Natural killer cell (primary cell): ENCODE results near the gene TEP1. TPM values are rescaled to one million over a fixed set of nuclear protein-coding genes. Genes with fewer than 3 reads are reported as not detected.

Source experiments
- ATAC-seq, 3 donors: fragments of 150-1000 bp in 2 of 3; fragments of 200-7000 bp in 1 of 3; cut with Tn5 transposase; 1 replicate in 1 of 3; 2 replicates in 2 of 3; pipeline ENCODE4 v1.10.0; 2021; ENCODE audit warnings: mild to moderate bottlenecking in 2 of 3, moderate library complexity in 2 of 3
- DNase-seq, 2 donors: peaks; one replicate each; pipeline versions ENCODE4 v3.0.0 to v3.0.0-alpha.2; 2013 to 2021; ENCODE audit warnings: mixed read lengths in 1 of 2
- H3K27ac ChIP-seq: one replicate; pipeline ENCODE4 v1.5.1; 2013; ENCODE audit warnings: mild to moderate bottlenecking, low read length
- H3K27me3 ChIP-seq: one replicate; pipeline ENCODE4 v1.6.1; 2013; ENCODE audit warnings: low read length; ENCODE audit not compliant: control insufficient read depth, insufficient read depth
- H3K36me3 ChIP-seq: one replicate; pipeline ENCODE4 v1.6.1; 2013; ENCODE audit warnings: low read length; ENCODE audit not compliant: control insufficient read depth, insufficient read depth
- H3K4me1 ChIP-seq: one replicate; pipeline ENCODE4 v1.6.1; 2013; ENCODE audit warnings: low read length; ENCODE audit not compliant: control insufficient read depth, insufficient read depth
- H3K4me3 ChIP-seq: one replicate; pipeline ENCODE4 v1.5.1; 2013; ENCODE audit warnings: low read length
- H3K9me3 ChIP-seq: one replicate; pipeline ENCODE4 v1.6.1; 2013; ENCODE audit warnings: low read length; ENCODE audit not compliant: control insufficient read depth, insufficient read depth
- H3K27ac Mint-ChIP-seq, 2 donors: one replicate each; pipeline ENCODE4 v1.8.0; 2022; ENCODE audit warnings: mild to moderate bottlenecking in 2 of 2, mixed read lengths in 2 of 2, moderate library complexity in 1 of 2
- H3K27me3 Mint-ChIP-seq, 2 donors: one replicate each; pipeline ENCODE4 v1.8.0; 2022; ENCODE audit warnings: low read depth in 2 of 2, mixed read lengths in 2 of 2
- H3K36me3 Mint-ChIP-seq: one replicate; pipeline ENCODE4 v1.8.0; 2022; ENCODE audit warnings: mixed read lengths
- H3K4me1 Mint-ChIP-seq, 2 donors: one replicate each; pipeline ENCODE4 v1.8.0; 2022; ENCODE audit warnings: mixed read lengths in 2 of 2
- H3K4me3 Mint-ChIP-seq: one replicate; pipeline ENCODE4 v1.8.0; 2022; ENCODE audit warnings: mild to moderate bottlenecking, moderate library complexity, mixed read lengths
- H3K9me3 Mint-ChIP-seq, 2 donors: one replicate each; pipeline ENCODE4 v1.8.0; 2022; ENCODE audit warnings: mixed read lengths in 2 of 2
- WGBS: methylation state at CpG from one replicate; pipeline ENCODE4 v1.1.7; 2013; ENCODE audit warnings: missing lambda C conversion rate; ENCODE audit not compliant: insufficient coverage; 5-methylcytosine and 5-hydroxymethylcytosine counted together
- intact Hi-C: fragments of 100-400 bp; cut with micrococcal nuclease; formaldehyde crosslinking; loops from one replicate; pipeline ENCODE4 v1.14.2; 2022
- total RNA-seq, 4 donors: library from RNA; stranded (reverse); fragments of 120-200 nt in 1 of 4; gene quantifications; one replicate each; pipeline versions ENCODE4 v1.2.3 to v1.2.4, GENCODE V29; 2013 to 2022
- TF ChIP-seq, protein P1 (sequence below): fragments of 200-600 bp; IDR thresholded peaks from one replicate; pipeline ENCODE4 v1.8.0; 2022; ENCODE audit warnings: antibody characterized with exemption

TEP1 gene
- total RNA-seq, 3 donors from 2014 or later (not counting 1 experiment from before 2014, with no cell fraction given): 76.3 to 83.2 (median 80.8) TPM

GRCh38 chr14:20327005-20327869 lies 86.1 kb downstream of the TEP1 start:
- peak overlapping the region in 1 of 2 donors; percentile 55 for H3K27ac Mint-ChIP-seq
- 66% methylated on average over 6 of the region's 8 CpGs for WGBS
- H3K9me3 ChIP-seq: no peaks in the 10 kb centered on the region
- no peak overlapping the region for H3K4me3 ChIP-seq
- H3K27me3 Mint-ChIP-seq: no peaks in the 10 kb centered on the region
- ATAC-seq (peak in 2 of 3 donors; percentile 70 to 75), DNase-seq (peak in 1 of 2 donors; percentile 85)
- H3K36me3 Mint-ChIP-seq: no peaks in the 10 kb centered on the region
- no peaks in the 10 kb centered on the region for H3K9me3 Mint-ChIP-seq
- H3K4me3 Mint-ChIP-seq: no peak overlapping the region
- peaks cover 12 to 14% of the 10 kb centered on the region in 2 donors for H3K4me1 Mint-ChIP-seq
- intact Hi-C loops: loop anchor here (1.0 to 2.0 kb wide), 4 partner anchors 16 to 364 kb away; partner anchors contain the start of genes PARP2 and TTC5
- H3K27ac ChIP-seq: no peak overlapping the region
- peaks cover under 1% of the 10 kb centered on the region for H3K4me1 ChIP-seq
- TF ChIP-seq, protein P1, sequence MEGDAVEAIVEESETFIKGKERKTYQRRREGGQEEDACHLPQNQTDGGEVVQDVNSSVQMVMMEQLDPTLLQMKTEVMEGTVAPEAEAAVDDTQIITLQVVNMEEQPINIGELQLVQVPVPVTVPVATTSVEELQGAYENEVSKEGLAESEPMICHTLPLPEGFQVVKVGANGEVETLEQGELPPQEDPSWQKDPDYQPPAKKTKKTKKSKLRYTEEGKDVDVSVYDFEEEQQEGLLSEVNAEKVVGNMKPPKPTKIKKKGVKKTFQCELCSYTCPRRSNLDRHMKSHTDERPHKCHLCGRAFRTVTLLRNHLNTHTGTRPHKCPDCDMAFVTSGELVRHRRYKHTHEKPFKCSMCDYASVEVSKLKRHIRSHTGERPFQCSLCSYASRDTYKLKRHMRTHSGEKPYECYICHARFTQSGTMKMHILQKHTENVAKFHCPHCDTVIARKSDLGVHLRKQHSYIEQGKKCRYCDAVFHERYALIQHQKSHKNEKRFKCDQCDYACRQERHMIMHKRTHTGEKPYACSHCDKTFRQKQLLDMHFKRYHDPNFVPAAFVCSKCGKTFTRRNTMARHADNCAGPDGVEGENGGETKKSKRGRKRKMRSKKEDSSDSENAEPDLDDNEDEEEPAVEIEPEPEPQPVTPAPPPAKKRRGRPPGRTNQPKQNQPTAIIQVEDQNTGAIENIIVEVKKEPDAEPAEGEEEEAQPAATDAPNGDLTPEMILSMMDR: peak; percentile 81
- H3K36me3 ChIP-seq: peaks cover 13% of the 10 kb centered on the region
- no peaks in the 10 kb centered on the region for H3K27me3 ChIP-seq

DNA sequence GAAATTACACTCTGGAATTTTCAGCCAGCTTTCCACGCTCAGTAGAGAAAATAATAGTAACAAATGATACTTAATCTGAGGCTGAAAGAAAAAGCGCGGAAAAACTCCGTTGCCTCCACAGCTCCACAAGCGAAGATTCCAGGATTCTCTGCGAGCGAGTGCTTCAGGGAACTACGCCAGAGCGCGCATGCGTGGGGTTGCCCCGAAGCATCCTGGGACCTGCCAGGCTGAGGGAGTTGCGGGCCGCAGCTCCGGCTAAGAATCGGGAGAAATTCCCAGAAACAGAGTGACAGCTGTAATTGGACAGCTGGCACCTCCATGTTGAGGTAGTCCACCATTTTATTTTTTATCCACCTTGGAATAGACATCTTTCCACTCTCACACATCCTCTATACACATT lies 95.6 kb downstream of the TEP1 start:
- Histone ChIP-seq H3K9me3 (no peaks in the 10 kb centered on the region), H3K4me3 (no peak overlapping the region), H3K4me1 (no peaks in the 10 kb centered on the region), H3K36me3 (peaks cover 23% of the 10 kb centered on the region), H3K27ac (no peak overlapping the region), H3K27me3 (no peaks in the 10 kb centered on the region)
- DNase-seq (no peak), ATAC-seq (no peak)
- WGBS: 96% methylated on average over 16 of the region's 16 CpGs
- H3K9me3 Mint-ChIP-seq: no peaks in the 10 kb centered on the region
- no peak overlapping the region for H3K27ac Mint-ChIP-seq
- H3K4me3 Mint-ChIP-seq: no peak overlapping the region
- H3K36me3 Mint-ChIP-seq: no peaks in the 10 kb centered on the region
- TF ChIP-seq, protein P1: no peak
- H3K27me3 Mint-ChIP-seq: no peaks in the 10 kb centered on the region
- intact Hi-C loops: no loop called here
- H3K4me1 Mint-ChIP-seq: no peaks in the 10 kb centered on the region

Other genes starting within 250 kb of the TEP1 start
- gene OR11G2, start 222.6 kb downstream of the TEP1 start, total RNA-seq: not detected
- gene OR11H6, start 189.8 kb downstream of the TEP1 start, total RNA-seq: not detected
- not detected for gene OR11H7, start 184.5 kb downstream of the TEP1 start, total RNA-seq
- gene OR11H4, start 174.2 kb downstream of the TEP1 start, total RNA-seq: not detected
- 10 to 100 TPM; 18.1 to 23.5 (median 21.6) TPM for gene TTC5, start 107.5 kb downstream of the TEP1 start, total RNA-seq
- gene CCNB1IP1, start 80.2 kb downstream of the TEP1 start, total RNA-seq: 10 to 100 TPM; 20.8 to 21.5 (median 21.2) TPM
- 10 to 100 TPM; 18.2 to 28.3 (median 22.2) TPM for gene PARP2, start 69.9 kb downstream of the TEP1 start, total RNA-seq
- under 1 TPM; 0.25 to 0.97 (median 0.31) TPM for gene KLHL33, start 22.7 kb upstream of the TEP1 start, total RNA-seq
- gene OSGEP, start 41.3 kb upstream of the TEP1 start, total RNA-seq: 10 to 100 TPM; 60.1 to 65.4 (median 63.3) TPM
- 10 to 100 TPM; 66.0 to 77.6 (median 74.9) TPM for gene APEX1, start 41.7 kb upstream of the TEP1 start, total RNA-seq
- gene PIP4P1, start 47.9 kb upstream of the TEP1 start, total RNA-seq: 10 to 100 TPM; 61.5 to 68.2 (median 63.3) TPM
- 10 to 100 TPM; 49.5 to 76.8 (median 51.8) TPM for gene PNP, start 55.9 kb upstream of the TEP1 start, total RNA-seq
- gene RNASE10, start 92.0 kb upstream of the TEP1 start, total RNA-seq: 1 to 10 TPM in 1 of 3 donors, under 1 TPM in 1, not detected in 1; 0.96 to 1.1 TPM
- gene RNASE9, start 147.5 kb upstream of the TEP1 start, total RNA-seq: not detected
- gene RNASE11, start 174.5 kb upstream of the TEP1 start, total RNA-seq: not detected
- gene RNASE12, start 177.9 kb upstream of the TEP1 start, total RNA-seq: not detected
- gene OR6S1, start 228.2 kb upstream of the TEP1 start, total RNA-seq: not detected